Adrenal gland (tissue), 5 donors: ENCODE results near the gene SCFD2.

Source experiments
- POLR2A ChIP-seq, 2 donors: fragments of 450-650 bp; IDR thresholded peaks; one replicate each; pipeline ENCODE4 v1.6.1; 2017; ENCODE audit warnings: antibody characterized with exemption in 2 of 2, mild to moderate bottlenecking in 2 of 2, moderate library complexity in 1 of 2
- TF ChIP-seq, protein P1 (sequence below), 6 experiments: fragments of 450-650 bp in 4 of 6; fragments of 200-600 bp in 2 of 6; sonication (generic) in 1 of 6; IDR thresholded peaks; 1 replicate in 5 of 6; 2 replicates in 1 of 6; pipeline versions ENCODE4 v1.5.1 to v1.8.0; 2016 to 2021; ENCODE audit warnings: antibody characterized with exemption in 6 of 6, mild to moderate bottlenecking in 2 of 6, moderate library complexity in 1 of 6
- donor health status: DM: no; HTN: no; CAD: no.

DNA sequence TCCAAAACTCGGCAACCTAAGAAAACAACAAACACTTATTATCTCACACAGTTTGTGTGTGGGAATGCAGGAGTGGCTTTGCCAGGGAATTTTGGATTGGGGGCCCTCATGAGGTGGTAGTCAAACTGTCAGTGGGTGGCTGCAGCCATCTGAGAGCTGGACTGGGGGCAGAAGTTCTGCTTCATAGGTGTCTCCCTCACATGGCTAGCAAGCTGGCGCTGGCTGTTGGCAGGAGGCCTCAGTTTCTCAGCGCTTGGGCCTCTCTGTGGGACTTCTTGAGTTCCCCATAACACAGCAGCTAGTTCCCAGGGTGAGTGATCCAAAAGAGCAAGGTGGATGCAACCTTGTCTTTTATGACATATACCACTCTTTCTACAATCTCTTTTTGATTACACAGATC is 529.7 kb downstream of the SCFD2 start:
- TF ChIP-seq, protein P1, sequence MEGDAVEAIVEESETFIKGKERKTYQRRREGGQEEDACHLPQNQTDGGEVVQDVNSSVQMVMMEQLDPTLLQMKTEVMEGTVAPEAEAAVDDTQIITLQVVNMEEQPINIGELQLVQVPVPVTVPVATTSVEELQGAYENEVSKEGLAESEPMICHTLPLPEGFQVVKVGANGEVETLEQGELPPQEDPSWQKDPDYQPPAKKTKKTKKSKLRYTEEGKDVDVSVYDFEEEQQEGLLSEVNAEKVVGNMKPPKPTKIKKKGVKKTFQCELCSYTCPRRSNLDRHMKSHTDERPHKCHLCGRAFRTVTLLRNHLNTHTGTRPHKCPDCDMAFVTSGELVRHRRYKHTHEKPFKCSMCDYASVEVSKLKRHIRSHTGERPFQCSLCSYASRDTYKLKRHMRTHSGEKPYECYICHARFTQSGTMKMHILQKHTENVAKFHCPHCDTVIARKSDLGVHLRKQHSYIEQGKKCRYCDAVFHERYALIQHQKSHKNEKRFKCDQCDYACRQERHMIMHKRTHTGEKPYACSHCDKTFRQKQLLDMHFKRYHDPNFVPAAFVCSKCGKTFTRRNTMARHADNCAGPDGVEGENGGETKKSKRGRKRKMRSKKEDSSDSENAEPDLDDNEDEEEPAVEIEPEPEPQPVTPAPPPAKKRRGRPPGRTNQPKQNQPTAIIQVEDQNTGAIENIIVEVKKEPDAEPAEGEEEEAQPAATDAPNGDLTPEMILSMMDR (IDR thresholded peaks at IDR 0.05) = no peak
- no peak for TF ChIP-seq POLR2A (IDR thresholded peaks at IDR 0.05)
